PC-9 (cell line): ENCODE measurements around the gene EHBP1.

ENCODE experiments used
- CTCF ChIP-seq: fragments of 200-600 bp; sonication (generic); conservative IDR thresholded peaks from 2 replicates; pipeline ENCODE4 v1.6.1; 2017; ENCODE audit warnings: mixed run types, antibody characterized with exemption, mild to moderate bottlenecking, moderate library complexity
- EZH2 ChIP-seq: fragments of 200-600 bp; sonication (generic); IDR thresholded peaks from 2 replicates; pipeline ENCODE4 v1.8.0; 2017; ENCODE audit warnings: antibody characterized with exemption, low read depth

GRCh38 chr2:62852254-62852653, 146.7 kb downstream of the EHBP1 start:
- TF ChIP-seq CTCF: no peak
- no peak for TF ChIP-seq EZH2
